BLaER1 (cell line): Measurements from ENCODE around the gene SUCLG1.

Experiments used
- H3K27ac ChIP-seq: shearing (Covaris generic); formaldehyde crosslinking; 2 replicates; pipeline ENCODE4 v1.8.1; 2022
- H3K27me3 ChIP-seq: shearing (Covaris generic); formaldehyde crosslinking; 2 replicates; pipeline ENCODE4 v1.8.1; 2022
- H3K36me3 ChIP-seq: shearing (Covaris generic); formaldehyde crosslinking; 2 replicates; pipeline ENCODE4 v1.8.1; 2022
- H3K4me1 ChIP-seq: shearing (Covaris generic); formaldehyde crosslinking; 2 replicates; pipeline ENCODE4 v1.8.1; 2022
- H3K4me2 ChIP-seq: shearing (Covaris generic); formaldehyde crosslinking; 2 replicates; pipeline ENCODE4 v1.8.1; 2022
- H3K4me3 ChIP-seq: shearing (Covaris generic); formaldehyde crosslinking; 2 replicates; pipeline ENCODE4 v1.8.1; 2022
- H3K9ac ChIP-seq: shearing (Covaris generic); formaldehyde crosslinking; 2 replicates; pipeline ENCODE4 v1.8.1; 2022
- H3K9me3 ChIP-seq: shearing (Covaris generic); formaldehyde crosslinking; 2 replicates; pipeline ENCODE4 v1.8.1; 2022
- H4K20me1 ChIP-seq: shearing (Covaris generic); formaldehyde crosslinking; 2 replicates; pipeline ENCODE4 v1.8.1; 2022
- Cebpa-rat ChIP-seq: shearing (Covaris generic); IDR thresholded peaks from 2 replicates; pipeline ENCODE4 v1.8.1; 2022

SUCLG1 gene

DNA sequence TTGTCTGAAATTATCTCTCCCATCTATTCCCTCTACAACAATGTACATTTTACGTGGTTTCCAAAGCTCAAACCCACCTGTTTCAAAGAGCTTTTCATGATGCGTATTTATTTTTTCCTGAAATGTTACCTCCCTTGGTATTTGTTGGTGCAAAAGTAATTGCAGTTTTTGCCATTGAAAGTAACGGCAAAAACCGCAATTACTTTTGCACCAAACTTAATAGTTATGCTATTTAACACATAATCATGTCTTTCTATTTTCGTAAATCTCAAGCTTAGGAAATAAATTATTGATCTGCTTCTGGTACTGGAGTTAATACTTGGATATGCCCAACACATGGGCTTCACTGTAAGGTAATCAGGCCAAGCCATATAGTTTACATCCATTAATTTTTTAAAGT, 85.2 kb downstream of the SUCLG1 start:
- H3K4me2 ChIP-seq: no peak overlapping the region
- no peaks in the 10 kb centered on the region for H3K36me3 ChIP-seq
- no peak overlapping the region for H3K4me3 ChIP-seq
- TF ChIP-seq Cebpa-rat: no peak
- H3K9ac ChIP-seq: no peak overlapping the region
- H3K4me1 ChIP-seq: no peaks in the 10 kb centered on the region
- H3K27me3 ChIP-seq: no peaks in the 10 kb centered on the region
- H4K20me1 ChIP-seq: no peaks in the 10 kb centered on the region
- H3K9me3 ChIP-seq: no peaks in the 10 kb centered on the region
- H3K27ac ChIP-seq: no peak overlapping the region
